Measurements from ENCODE around the gene C5AR2.

GRCh38 chr19:47296036-47296435, 35.9 kb upstream of the C5AR2 start:
- TF ChIP-seq CTCF (conservative IDR thresholded peaks at IDR 0.05) (peak; percentile 95), EZH2 (IDR thresholded peaks at IDR 0.05; ENCODE audit: low read depth) (no peak)
